HG02642 (cell line): ENCODE measurements around the gene SYCE3.
A peak's percentile ranks its signal among the peaks of the same experiment; 100 is the strongest.
"Not testable (repeated sequence)": the region's sequence is repeated elsewhere in the genome, so short reads cannot be mapped to it uniquely, and the experiment has no call there.

ENCODE experiments used
- ATAC-seq: cut with Tn5 transposase; IDR thresholded peaks from one replicate; pipeline ENCODE4 v1.9.1; 2021; ENCODE audit warnings: mild to moderate bottlenecking; ENCODE audit not compliant: unreplicated experiment, poor library complexity

Gene SYCE3

DNA sequence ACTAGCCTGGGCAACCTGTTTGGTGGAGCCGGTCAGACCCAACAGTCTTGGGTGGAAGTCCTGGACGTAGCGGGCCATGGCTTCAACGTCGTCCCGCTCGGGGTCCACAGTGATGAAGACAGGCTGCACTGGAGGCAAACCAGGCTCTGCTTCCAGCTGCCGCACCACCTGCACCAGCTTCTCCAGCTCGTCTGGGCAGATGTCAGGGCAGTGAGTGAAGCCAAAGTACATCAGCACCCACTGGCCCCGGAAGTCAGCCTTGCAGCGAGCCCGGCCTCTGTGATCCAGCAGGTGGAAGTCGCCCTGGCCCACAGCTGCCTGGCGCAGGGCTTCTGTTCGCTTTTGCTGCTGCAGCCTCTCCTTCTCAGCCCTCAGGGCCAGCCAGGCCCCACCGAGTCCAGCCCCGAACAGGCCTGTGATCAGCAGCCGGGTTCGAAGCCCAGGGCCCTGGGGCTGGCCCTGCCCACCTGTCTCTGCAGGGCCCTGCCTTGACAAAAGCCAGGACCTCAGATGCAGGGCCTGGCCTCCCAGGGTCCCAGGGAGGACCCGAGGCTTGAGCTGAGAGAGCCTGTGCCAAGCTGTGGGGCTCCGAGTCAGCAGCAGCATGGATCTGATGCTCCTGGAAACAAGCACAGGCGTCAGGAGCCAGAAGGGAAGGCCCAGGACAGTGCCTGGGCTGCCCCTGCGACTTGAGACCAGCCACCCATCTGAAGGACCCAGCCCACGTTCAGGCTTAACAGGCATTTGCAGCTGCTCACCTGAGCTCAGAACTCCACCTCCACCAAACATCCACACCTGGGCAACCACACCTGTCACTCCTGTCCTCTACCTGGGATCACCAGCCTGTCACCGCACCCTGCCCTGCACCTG lies 38.7 kb downstream of the SYCE3 start:
- no peak for ATAC-seq

DNA sequence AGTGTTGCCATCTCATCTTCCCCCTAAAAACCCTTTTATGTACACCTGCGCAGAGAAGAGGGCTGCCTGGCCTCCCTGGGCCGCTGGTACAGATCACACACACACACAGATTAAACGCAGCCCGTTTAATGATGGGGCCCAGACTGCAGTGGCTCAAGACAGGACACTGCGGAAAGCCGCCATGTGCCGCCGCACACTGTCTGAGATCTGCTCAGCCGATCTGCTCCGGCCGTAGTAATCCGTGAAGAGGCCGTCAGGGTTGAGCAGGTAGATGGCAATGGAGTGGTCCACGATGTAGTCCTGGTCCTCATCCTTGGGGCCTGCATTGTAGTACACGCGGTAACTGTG lies 39.3 kb downstream of the SYCE3 start:
- no peak for ATAC-seq

DNA sequence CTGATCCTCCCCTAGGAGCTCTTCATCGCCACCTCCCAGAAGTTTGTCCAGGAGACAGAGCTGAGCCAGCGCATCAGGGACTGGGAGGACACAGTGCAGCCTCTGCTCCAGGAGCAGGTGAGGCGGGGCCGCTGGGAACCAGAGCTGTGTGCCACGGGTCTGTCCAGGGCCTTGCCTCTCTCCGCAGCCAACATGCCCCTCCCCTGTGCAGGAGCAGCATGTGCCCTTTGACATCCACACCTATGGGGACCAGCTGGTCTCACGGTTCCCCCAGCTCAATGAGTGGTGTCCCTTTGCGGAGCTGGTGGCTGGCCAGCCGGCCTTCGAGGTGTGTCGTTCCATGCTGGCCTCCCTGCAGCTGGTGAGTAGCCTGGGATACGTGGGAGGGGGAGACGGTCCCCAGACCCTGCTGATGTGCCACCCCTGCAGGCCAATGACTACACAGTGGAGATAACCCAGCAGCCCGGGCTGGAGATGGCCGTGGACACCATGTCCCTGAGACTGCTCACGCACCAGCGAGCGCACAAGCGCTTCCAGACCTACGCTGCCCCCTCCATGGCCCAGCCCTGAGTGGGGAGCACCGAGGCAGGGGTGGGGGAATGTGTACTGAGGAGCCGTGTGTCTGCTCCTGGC lies 39.8 kb downstream of the SYCE3 start:
- ATAC-seq = no peak

DNA sequence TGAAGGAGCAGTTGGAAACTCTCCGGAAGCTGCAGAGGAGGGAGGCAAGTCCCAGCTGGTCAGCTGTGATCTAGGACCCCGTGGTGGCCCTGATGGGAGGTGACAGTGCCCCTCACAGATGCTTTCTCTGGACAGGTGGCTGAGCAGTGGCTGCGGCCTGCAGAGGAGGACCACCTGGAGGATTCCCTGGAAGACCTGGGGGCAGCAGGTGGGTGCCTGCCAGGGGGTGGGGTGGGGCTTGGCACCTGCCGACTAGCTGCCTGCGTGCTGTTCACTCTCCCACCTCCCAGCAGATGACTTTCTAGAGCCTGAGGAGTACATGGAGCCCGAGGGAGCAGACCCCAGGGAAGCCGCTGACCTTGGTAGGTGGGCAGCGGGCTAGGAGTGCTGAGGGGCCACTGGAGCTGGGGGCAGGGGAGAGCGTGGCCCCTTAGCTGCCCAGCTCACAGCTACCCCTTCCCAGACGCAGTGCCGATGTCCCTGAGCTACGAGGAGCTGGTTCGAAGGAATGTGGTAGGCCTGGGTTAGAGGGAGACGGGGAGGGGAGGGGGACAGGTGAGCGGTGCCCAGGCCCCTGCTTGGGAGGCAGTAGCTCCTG lies 40.4 kb downstream of the SYCE3 start:
- ATAC-seq = no peak

DNA sequence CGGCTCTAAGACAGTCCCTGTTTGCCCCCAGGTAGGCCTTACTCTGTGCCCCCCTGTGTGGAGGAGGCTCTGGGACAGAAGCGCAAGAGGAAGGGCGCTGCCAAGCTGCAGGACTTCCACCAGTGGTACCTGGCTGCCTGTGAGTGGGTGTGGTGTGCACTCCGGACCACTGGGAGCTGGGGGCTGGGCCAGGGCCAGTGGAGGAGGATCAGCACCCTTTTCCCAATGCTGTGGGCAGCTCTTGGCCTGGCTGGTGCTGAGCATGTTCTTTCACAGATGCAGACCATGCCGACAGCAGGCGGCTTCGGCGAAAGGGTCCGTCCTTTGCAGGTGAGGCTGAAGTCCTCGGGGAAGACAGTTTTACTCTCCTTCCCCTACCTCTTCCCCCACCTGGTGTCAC lies 41.0 kb downstream of the SYCE3 start:
- no peak for ATAC-seq

DNA sequence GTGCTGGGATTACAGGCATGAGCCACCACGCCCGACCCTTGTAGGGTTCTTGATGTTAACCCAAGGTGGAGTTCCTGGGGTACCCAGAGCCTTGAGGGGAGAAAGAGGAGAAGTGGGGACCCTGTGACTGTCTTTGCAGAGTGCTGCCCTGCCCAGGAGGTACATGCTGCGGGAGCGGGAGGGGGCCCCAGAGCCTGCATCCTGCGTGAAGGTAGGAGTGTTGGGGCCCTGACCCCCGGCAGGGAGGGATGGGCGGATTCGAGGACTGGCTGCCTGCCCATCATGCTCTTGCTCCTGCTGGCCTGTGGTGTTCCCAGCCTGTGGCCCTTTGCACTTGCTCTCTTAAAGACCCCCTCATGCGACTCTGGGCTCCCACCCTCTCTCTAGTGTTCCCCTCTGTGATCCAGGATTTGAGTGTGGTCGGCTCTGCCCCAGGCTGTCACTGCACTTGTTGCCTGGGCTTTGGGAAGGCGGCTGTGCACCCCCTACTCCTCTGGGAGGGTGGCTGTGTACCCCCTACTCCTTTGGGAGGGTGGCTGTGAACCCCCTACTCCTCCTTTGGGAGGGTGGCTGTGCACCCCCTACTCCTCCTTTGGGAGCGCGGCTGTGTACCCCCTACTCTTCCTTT lies 41.8 kb downstream of the SYCE3 start:
- no peak for ATAC-seq

DNA sequence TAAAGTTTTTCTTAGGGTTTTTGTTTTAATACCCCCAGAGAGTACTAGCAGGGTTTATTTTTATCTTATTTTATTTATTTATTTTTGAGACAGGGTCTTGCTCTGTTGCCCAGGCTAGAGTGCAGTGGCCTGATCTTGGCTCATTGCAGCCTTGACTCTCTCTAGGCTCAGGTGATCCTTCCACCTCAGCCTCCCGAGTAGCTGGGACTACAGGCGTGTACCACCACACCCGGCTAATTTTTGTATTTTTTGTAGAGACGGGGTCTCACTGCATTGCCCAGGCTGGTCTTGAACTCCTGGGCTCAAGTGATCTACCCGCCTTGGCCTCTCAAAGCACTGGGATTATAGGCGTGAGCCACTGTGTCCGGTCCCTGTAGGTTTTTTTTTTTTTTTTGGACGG lies 42.5 kb downstream of the SYCE3 start:
- ATAC-seq = not testable (repeated sequence)

DNA sequence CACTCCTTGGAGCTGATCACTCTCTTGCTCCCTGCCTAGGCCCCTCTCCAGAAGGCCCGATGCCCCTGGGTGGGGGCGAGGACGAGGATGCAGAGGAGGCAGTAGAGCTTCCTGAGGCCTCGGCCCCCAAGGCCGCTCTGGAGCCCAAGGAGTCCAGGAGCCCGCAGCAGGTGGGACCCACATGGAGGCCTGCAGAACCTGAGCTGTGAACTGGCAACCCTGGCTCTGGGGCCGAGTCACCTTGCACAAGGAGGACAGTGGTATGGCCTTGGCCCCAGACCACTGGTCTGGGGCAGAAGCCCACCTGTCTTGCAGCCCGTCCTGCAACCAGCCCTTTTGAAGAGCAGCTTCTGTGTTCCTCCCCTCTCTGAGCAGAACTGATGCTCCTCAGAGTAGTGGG lies 43.6 kb downstream of the SYCE3 start:
- no peak for ATAC-seq

DNA sequence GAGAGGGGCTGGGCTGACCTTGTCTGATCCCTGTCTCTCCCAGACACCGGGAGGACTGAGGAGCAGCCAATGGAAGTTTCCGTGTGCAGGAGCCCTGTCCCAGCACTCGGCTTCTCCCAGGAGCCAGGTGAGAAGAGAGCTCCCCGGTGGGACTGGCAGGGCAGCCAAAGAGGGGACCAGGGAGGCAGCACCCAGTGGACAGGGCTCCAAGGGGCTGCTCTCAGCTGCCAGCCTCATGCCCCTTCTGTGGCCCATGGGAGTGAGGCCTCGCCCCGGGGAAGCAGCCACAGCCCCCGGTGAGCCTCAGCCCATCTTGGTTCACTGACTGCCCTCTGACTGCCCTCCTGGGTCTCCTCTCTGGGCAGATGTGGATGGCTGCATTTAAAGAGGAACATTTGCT lies 44.1 kb downstream of the SYCE3 start:
- ATAC-seq = no peak

DNA sequence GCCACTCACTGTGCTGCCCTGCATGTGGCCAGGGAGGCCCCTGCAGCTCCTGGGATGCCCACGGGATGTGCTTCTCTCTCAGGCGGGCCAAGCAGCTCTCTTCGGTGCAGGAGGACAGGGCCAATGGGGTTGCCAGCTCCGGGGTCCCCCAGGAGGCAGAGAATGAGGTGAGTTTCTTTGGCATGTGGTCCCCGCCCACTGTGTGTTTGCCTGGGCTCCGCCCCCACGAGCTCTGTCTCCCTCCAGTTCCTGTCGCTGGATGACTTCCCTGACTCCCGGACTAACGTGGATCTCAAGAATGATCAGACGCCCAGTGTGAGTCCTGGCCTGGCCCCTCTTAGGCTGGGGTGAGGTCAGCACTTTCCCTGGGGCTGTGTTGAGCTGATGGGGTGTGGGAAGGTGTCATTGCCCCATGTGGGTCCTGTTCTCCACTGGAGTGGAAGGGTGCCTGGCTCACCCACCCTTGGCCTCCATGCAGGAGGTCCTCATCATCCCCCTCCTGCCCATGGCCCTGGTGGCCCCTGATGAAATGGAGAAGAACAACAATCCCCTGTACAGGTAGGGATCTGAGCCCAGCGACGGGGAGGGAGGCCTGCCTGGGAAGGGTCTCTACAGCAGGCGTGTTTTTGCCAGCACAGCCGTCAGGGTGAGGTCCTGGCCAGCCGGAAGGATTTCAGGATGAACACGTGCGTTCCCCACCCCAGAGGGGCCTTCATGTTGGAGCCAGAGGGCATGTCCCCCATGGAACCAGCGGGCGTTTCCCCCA lies 45.0 kb downstream of the SYCE3 start:
- ATAC-seq = no peak

DNA sequence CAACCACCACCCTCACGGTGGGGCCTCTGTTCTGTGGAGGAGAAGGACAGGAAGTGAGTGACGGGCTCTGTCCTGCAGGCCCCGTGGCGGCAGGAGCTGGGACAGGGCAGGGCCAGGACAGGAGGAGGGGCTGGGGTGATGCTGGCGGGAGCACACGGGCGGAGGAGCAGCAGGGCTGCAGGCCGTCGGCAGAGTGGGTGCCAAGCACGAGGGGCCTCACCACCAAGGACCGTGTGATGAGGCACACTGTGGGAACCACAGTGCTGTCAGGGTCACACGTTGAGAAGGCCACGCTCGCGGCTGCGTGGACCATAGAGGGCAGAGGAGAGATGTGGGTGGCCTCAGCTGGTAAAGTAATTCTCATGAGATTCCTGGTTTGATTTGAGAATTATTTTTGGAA lies 45.8 kb downstream of the SYCE3 start:
- ATAC-seq = no peak

DNA sequence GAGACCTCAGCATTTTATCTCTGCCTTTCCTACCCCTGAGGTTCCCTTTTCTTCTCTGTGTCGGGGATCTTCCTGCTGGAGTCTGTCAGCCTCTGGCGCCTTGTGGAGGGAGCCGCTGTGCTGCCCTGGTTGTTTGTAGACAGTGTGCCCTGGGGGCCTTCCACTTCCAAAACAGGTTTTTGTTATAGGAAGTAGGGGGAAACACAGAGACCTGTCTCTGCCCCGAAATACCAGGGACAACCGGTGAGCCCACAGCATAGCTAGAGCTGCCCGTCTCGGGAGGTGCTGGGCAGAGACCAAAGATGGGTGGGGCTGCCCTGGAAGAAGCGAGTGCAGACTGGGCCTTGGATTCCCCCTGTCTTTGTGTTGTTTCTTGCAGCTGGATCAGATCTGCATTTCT lies 46.7 kb downstream of the SYCE3 start:
- ATAC-seq = no peak

DNA sequence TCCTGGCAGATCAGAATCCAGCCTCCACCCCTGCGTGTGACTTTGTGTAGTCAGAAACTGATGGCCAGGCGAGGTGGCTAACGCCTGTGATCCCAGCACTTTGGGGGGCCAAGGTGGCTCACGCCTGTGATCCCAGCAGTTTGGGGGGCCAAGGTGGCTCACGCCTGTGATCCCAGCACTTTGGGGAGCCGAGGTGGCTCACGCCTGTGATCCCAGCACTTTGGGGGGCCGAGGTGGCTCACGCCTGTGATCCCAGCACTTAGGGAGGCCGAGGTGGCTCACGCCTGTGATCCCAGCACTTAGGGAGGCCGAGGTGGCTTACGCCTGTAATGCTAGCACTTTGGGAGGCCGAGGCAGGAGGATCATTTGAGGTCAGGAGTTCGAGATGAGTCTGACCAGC lies 49.5 kb downstream of the SYCE3 start:
- no peak for ATAC-seq

DNA sequence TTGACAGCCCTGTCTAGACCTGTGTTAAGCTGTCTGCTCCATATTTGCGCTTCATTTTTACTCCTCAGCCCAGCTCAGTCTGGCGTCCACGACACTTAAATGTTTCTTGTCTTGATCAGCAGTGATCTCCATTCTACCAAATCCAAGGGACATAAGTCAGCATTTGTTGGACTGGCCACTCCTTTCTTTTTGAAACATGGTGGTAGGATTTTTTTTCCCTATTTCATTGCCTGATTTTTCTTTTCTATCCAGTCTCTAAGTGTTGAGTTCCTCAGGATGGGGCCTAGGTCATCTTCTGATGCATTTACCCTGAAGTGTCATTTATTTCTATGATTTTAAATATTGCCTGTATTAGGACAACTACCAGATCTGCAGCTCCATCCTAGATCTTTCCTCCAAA lies 53.8 kb downstream of the SYCE3 start:
- no peak for ATAC-seq

DNA sequence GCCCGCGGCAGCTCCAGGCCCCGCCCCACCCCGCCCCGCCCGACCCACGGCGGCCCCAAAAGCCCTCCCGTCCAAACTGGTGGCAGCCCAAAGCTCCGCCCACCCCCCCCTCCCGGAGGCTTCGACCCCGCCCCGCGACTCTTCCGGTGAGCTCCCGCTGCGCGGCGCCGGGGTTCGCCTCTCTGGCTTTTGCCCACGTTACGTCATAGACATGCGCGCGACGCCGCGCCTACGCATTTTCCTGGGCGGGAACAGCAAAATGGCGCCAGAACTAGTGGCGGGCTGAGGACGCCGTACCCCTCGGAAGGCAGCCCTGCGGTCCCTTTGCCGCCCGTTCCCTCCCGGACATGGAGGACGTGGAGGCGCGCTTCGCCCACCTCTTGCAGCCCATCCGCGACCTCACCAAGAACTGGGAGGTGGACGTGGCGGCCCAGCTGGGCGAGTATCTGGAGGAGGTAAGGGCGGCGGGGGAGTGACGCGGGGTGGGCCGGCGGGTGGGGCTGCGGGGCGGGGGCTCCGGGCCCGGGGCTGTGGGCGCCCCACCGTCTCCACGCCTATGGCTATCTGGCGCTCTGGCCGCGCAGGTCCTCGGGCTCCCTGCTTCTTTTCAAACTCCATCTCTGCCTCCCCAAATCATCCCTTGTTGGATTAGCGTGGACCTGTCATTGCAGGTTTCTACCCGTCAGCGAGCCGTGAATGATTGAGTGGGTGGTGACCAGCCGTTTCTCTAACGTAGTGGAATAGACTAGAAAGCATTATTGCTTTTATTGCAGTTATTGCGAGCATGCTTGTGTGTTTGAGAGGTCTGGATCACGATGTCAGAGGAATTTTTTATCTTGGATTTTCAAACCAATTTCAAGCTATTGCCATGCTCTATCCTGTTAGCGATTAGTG lies 54.5 kb downstream of the SYCE3 start, which contains the start of gene NCAPH2:
TSS of gene NCAPH2 (plus strand) at position 234 of the 894 bp plus-strand sequence. CDS start at position 348, 114 bp downstream.
- peak; percentile 74 for ATAC-seq

DNA sequence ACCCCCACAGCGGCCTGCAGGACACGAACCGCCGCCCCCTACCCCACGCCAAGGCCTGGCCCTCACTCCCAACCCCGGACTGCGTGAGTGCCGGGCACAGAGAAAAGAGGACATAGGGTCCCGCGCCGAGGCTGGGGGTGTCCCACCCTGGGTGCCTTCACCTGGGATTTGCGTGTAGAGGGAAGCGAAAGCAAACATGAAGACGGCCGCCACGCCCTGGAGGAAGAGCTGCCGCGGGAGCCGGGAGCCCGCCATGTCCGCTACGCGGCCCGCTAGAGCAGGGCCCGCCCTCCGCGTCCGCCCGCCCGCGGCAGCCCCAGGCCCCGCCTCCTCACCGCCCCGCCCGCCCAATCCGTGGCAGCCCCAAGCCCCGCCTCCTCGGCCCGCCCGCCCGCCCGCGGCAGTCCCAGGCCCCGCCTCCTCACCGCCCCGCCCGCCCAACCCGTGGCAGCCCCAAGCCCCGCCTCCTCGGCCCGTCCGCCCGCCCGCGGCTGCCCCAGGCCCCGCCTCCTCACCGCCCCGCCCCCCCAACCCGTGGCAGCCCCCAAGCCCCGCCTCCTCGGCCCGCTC lies 55.2 kb downstream of the SYCE3 start, which contains the start of gene LMF2:
TSS of gene LMF2 (minus strand) at position 282 of the 570 bp plus-strand sequence. CDS start at position 255, 27 bp downstream.
- peak; percentile 66 for ATAC-seq

DNA sequence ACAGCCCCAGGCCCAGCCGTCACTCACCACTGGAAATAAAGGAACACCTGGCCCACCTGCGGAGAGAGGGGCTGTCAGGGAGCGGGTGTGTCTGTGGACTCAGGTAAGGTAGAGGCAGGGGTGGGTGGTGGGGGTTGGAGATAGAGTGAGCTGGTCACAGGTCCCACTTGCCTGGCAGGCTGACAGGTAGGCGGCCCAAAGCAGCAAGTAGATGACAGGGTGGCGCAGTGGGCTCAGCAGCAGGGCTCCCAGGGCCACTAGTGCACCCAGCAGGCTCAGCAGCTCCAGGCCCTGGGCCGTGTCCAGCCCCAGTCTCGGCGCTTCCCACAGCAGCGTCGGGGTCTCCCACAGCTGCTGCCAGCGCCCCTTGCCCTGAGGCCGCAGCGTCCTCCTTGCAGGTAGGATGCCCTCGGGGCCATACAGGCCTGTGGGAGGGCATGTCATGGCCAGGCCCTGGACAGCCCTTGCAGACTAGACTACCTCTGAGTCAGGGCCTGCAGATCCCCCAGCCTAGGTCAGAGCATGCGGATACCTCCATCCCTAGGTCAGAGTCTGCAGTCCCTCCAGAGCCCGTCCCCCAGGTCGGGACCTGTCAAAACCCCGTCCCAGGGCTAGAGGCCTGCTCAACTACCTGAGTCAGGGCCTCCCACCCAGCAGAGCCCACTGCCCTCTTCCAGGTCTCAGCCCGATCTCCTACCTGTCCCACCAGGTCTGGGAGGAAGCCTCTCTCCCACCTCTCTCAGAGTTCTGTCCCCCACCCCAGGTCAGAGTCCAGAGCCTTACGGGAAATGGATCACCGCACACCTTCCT lies 55.9 kb downstream of the SYCE3 start:
- ATAC-seq = peak; percentile 7
